Epithelial cell of esophagus (primary cell): ENCODE results near the gene IL17C.

Experiments
- DNase-seq: peaks from one replicate; pipeline ENCODE4 v3.0.0; 2010; ENCODE audit warnings: low read depth
- H3K4me3 ChIP-seq: 2 replicates; pipeline ENCODE4 v1.5.1; 2011; ENCODE audit warnings: mild to moderate bottlenecking, low read length, control low read depth
- CTCF ChIP-seq: IDR thresholded peaks from 2 replicates; pipeline ENCODE4 v1.5.1; 2011; ENCODE audit warnings: low read depth, mild to moderate bottlenecking, low read length, control low read depth, inconsistent platforms; ENCODE audit not compliant: insufficient read depth; ENCODE audit errors: missing control alignments

The IL17C gene, protein sequence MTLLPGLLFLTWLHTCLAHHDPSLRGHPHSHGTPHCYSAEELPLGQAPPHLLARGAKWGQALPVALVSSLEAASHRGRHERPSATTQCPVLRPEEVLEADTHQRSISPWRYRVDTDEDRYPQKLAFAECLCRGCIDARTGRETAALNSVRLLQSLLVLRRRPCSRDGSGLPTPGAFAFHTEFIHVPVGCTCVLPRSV

DNA sequence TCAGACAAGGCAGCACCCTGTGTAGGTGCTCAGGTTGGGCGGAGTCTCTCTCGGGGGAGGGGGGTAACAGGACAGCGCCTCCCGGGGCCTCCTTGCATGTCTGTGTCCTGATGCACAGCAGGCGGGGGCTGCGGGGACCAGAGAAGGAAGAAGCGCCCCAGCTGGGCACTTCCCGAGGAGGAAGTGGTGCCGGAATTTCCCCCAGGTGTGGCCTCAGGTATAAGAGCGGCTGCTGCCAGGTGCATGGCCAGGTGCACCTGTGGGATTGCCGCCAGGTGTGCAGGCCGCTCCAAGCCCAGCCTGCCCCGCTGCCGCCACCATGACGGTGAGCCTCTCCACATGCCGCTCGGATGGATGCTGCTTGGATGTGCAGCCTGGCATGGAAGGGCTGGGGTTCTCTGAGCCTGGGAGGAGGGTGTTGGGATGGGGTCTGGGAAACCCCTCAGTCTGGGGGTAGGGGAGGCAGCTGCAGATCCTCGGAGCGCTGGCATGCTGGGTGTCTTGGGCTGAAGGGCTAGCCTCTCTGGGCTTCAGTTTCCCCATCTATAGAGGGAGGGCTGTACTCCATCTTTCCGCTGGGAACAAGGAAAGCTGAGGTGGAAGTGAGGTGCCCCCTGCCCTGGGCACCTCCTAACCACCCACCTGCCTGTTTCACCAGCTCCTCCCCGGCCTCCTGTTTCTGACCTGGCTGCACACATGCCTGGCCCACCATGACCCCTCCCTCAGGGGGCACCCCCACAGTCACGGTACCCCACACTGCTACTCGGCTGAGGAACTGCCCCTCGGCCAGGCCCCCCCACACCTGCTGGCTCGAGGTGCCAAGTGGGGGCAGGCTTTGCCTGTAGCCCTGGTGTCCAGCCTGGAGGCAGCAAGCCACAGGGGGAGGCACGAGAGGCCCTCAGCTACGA, at the start of gene IL17C:
TSS of gene IL17C (plus strand) at position 250 of the 908 bp plus-strand sequence. CDS start at position 320, 70 bp downstream.
- H3K4me3 ChIP-seq = no peak within 1 kb of the TSS
- TF ChIP-seq CTCF = no peak
- DNase-seq = peak; percentile 30

DNA sequence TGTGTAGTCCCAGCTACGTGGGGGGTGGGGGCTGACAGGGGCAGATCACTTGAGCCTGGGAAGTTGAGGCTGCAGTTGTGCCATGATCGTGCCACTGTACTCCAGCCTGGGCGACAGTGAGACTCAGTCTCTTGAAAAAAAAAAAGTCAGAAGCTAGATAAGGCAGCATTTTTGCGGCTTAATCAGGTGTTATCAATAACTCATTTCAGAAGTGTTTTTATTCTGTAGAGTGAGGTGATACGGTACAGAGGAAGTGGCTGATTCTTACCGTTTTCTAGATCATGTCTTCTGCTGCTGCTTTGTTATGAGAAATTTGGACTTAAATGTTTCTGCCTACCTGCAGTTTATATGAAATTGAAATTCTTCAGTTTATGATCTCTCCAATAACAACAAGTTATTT, 49.6 kb upstream of the IL17C start:
- H3K4me3 ChIP-seq = no peak overlapping the region
- TF ChIP-seq CTCF = no peak
- DNase-seq = no peak

DNA sequence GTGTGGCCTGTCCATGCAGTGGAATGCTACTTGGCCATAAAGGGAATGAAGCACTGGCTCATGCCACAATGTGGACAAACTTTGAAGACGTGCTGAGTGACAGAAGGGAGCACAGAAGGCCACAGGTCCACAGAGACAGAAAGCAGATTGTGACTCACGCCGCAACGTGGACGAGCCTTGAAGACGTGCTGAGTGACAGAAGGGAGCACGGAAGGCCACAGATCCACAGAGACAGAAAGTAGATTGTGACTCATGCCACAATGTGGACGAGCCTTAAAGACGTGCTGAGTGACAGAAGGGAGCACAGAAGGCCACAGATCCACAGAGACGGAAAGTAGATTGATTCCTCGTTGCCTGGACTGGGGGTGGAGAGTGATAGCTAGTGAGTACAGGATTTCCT, 48.9 kb upstream of the IL17C start:
- H3K4me3 ChIP-seq = no peak overlapping the region
- no peak for TF ChIP-seq CTCF
- DNase-seq = no peak

- no peak overlapping the region for H3K4me3 ChIP-seq
- no peak for TF ChIP-seq CTCF
- DNase-seq = no peak
Observed at GRCh38 chr16:88591577-88592021, 46.8 kb upstream of the IL17C start.

- no peak for TF ChIP-seq CTCF
- H3K4me3 ChIP-seq = no peak overlapping the region
- no peak for DNase-seq
Observed at GRCh38 chr16:88593061-88593460, 45.3 kb upstream of the IL17C start.

GRCh38 chr16:88593489-88593888, 44.9 kb upstream of the IL17C start:
- DNase-seq = no peak
- TF ChIP-seq CTCF = no peak
- no peak overlapping the region for H3K4me3 ChIP-seq

GRCh38 chr16:88593910-88594309, 44.5 kb upstream of the IL17C start:
- no peak for DNase-seq
- no peak overlapping the region for H3K4me3 ChIP-seq
- no peak for TF ChIP-seq CTCF
